Nephron progenitor cell (in vitro differentiated cells): ENCODE data around the gene EIF4EBP2.
A peak's percentile ranks its signal among the peaks of the same experiment; 100 is the strongest.

Experiments used
- DNase-seq: peaks from one replicate; pipeline ENCODE4 v3.0.0; 2021
- H3K27ac Mint-ChIP-seq: 2 replicates; pipeline ENCODE4 v1.8.0; 2021; ENCODE audit warnings: mild to moderate bottlenecking, moderate library complexity, mixed read lengths
- H3K27me3 Mint-ChIP-seq: 2 replicates; pipeline ENCODE4 v1.8.0; 2021; ENCODE audit warnings: mild to moderate bottlenecking, low read depth, mixed read lengths; ENCODE audit not compliant: poor library complexity
- H3K36me3 Mint-ChIP-seq: 2 replicates; pipeline ENCODE4 v1.8.0; 2021; ENCODE audit warnings: low read depth, mixed read lengths
- H3K4me1 Mint-ChIP-seq: 2 replicates; pipeline ENCODE4 v1.8.0; 2021; ENCODE audit warnings: mixed read lengths
- H3K4me3 Mint-ChIP-seq: 2 replicates; pipeline ENCODE4 v1.8.0; 2021; ENCODE audit warnings: mild to moderate bottlenecking, moderate library complexity, mixed read lengths
- H3K9me3 Mint-ChIP-seq: 2 replicates; pipeline ENCODE4 v1.8.0; 2021; ENCODE audit warnings: mild to moderate bottlenecking, moderate library complexity, mixed read lengths
- CTCF ChIP-seq: fragments of 200-600 bp; sonication (generic); IDR thresholded peaks from 2 replicates; pipeline ENCODE4 v1.5.0; 2021; ENCODE audit warnings: antibody characterized with exemption

EIF4EBP2 gene

DNA sequence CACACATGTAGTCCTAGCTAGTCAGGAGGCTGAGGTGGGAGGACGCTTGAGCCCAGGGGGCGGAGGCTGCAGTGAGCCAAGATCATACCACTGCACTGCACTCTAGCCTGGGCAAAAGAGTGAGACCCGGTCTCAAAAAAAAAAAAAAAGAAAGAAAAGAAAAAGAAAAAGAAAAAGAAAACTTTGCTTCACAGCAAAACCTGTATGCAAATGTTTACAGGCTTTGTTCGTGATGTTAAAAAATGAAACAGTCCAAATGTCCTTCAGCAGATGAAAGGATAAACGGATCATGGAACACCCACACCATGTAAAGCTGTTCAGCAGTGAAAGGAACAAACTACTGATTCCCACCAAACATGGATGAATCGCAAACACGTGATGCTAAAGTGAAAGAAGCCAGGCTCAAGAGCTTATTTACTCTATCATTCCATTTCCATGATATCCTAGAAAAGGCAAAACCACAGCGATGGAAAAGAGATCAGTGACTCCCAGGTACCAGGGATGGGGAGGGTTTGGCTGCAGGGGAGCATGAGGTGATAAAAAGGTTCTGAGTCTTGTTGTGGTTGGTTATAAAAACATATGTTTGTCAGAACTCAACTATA is 36.6 kb upstream of the EIF4EBP2 start:
- H3K9me3 Mint-ChIP-seq = no peaks in the 10 kb centered on the region
- H3K4me3 Mint-ChIP-seq = no peak overlapping the region
- H3K27me3 Mint-ChIP-seq = peaks cover 5% of the 10 kb centered on the region
- peaks cover 36% of the 10 kb centered on the region for H3K4me1 Mint-ChIP-seq
- peak overlapping the region; percentile 69 for H3K27ac Mint-ChIP-seq
- no peak for TF ChIP-seq CTCF
- no peak for DNase-seq
- no peaks in the 10 kb centered on the region for H3K36me3 Mint-ChIP-seq

DNA sequence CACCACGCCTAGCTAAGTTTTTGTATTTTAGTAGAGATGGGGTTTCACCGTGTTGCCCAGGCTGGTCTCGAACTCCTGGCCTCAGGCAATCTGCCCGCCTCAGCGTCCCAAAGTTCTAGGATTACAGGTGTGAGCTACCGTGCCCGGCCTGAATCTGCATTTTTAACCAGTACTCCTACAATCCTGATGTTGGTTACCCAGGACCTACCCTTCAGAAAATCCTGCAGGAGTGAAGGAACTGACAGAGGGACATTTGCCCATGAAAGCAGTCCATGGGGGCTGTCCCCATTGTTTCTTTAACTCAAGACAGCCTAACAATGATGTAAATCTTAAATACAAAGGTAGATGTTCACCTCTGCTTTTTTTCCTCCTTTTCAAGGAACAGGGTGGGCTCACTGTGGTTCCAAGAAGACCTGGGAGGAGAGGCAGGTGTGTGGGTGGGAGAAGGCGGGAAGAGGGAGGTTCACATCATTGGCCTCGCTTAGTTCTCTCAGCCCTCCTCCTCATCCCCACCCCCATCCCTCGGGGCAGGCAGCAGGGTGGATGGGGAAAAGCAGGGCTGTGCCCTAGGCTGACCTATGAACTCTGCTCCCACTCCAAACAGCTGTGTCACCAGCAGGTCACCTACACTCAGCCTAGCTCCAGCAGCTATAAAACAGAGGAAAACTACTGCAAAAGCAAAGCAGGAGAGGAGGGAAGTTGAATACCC is 35.0 kb upstream of the EIF4EBP2 start:
- peak; percentile 36 for DNase-seq
- H3K4me1 Mint-ChIP-seq = peaks cover 29% of the 10 kb centered on the region
- peaks cover 5% of the 10 kb centered on the region for H3K27me3 Mint-ChIP-seq
- peak overlapping the region; percentile 18 for H3K4me3 Mint-ChIP-seq
- no peak for TF ChIP-seq CTCF
- no peaks in the 10 kb centered on the region for H3K9me3 Mint-ChIP-seq
- H3K27ac Mint-ChIP-seq = peak overlapping the region; percentile 91
- peaks cover 8% of the 10 kb centered on the region for H3K36me3 Mint-ChIP-seq

GRCh38 chr10:70369498-70370018 is 34.4 kb upstream of the EIF4EBP2 start:
- H3K4me3 Mint-ChIP-seq = peak overlapping the region; percentile 18
- no peak for DNase-seq
- H3K27ac Mint-ChIP-seq = peak overlapping the region; percentile 91
- H3K9me3 Mint-ChIP-seq = no peaks in the 10 kb centered on the region
- H3K36me3 Mint-ChIP-seq = peaks cover 12% of the 10 kb centered on the region
- H3K4me1 Mint-ChIP-seq = peaks cover 23% of the 10 kb centered on the region
- H3K27me3 Mint-ChIP-seq = peaks cover 5% of the 10 kb centered on the region
- TF ChIP-seq CTCF = no peak

GRCh38 chr10:70370766-70371165 is 33.2 kb upstream of the EIF4EBP2 start:
- H3K4me1 Mint-ChIP-seq = peaks cover 20% of the 10 kb centered on the region
- TF ChIP-seq CTCF = no peak
- peak overlapping the region; percentile 66 for H3K27ac Mint-ChIP-seq
- no peak overlapping the region for H3K4me3 Mint-ChIP-seq
- peaks cover 12% of the 10 kb centered on the region for H3K36me3 Mint-ChIP-seq
- H3K27me3 Mint-ChIP-seq = peaks cover 2% of the 10 kb centered on the region
- DNase-seq = no peak
- H3K9me3 Mint-ChIP-seq = no peaks in the 10 kb centered on the region

DNA sequence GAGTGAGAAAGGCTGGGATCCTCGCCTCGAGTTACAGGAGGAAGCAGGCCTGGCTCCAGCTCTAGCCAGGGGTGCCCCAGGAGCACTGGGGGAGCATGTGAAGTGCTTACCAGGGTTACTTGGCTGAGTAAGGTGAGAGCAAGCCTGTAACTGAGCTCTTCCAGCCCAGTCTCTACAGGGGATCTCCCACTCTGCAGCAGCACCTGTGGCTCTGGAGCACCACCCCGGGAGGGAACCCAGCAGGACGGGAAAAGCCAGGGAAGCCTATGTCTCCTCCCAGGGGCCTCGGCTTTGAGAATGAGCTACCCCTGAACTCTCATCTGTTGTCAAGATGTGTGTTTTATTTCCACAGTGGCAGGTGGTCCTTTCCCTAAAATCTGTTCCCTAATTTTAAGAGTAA is 32.1 kb upstream of the EIF4EBP2 start:
- Mint-ChIP-seq H3K27me3 (peaks cover under 1% of the 10 kb centered on the region), H3K4me3 (no peak overlapping the region), H3K9me3 (no peaks in the 10 kb centered on the region), H3K36me3 (peaks cover 12% of the 10 kb centered on the region), H3K27ac (peak overlapping the region; percentile 61), H3K4me1 (peaks cover 22% of the 10 kb centered on the region)
- DNase-seq = no peak
- TF ChIP-seq CTCF = no peak
